ENCODE results near the gene RNF38.
A peak's percentile ranks its signal among the peaks of the same experiment; 100 is the strongest.
"Not testable (repeated sequence)": the region's sequence is repeated elsewhere in the genome, so short reads cannot be mapped to it uniquely, and the experiment has no call there.

The RNF38 gene

DNA sequence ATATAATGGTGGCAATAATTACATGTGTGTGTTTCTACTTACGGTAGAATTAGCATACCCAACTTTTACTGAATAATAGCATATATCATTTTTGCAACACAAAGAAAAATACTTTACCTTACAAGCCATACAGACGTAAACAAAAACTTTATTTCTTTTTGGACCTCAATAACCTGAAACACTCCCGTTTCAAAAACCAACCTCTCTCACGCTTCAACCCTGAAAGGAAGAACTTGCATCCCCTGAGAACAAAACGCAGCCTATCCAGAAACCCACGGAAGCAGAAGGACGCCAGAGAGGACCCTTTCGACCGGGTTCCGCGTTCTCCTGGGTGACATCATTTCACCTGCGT is at the start of gene RNF38:
TSS of gene RNF38 (minus strand) at position 290 of the 352 bp plus-strand sequence. CDS start at position 129, 161 bp downstream.
- FAIRE-seq (peak; percentile 92), DNase-seq (ENCODE audit: extremely low spot score, insufficient read length, low read depth) (no peak)

GRCh38 chr9:36448555-36448954 is 48.5 kb upstream of the RNF38 start:
- not testable (repeated sequence) for DNase-seq (ENCODE audit: extremely low spot score, insufficient read length, low read depth); FAIRE-seq

DNA sequence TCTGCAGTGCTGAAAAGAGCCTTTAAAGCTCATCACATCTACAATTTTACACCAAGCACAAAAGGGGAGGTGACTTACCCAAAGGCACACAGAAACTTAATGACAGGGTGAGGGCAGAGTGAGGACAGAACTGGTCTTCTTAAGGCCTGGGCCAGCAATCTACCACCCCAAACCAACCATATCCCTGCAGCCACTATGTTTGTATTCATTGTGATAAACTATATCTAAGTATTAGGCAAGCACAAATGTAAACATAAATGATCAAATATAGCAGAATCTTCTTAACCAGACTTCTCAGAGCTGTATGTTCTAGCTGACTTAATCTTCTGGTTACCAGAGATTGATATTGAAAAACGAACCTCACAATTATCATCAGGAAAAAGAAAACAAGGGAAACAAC is 47.9 kb upstream of the RNF38 start:
- no peak for FAIRE-seq
- no peak for DNase-seq (ENCODE audit: extremely low spot score, insufficient read length, low read depth)

DNA sequence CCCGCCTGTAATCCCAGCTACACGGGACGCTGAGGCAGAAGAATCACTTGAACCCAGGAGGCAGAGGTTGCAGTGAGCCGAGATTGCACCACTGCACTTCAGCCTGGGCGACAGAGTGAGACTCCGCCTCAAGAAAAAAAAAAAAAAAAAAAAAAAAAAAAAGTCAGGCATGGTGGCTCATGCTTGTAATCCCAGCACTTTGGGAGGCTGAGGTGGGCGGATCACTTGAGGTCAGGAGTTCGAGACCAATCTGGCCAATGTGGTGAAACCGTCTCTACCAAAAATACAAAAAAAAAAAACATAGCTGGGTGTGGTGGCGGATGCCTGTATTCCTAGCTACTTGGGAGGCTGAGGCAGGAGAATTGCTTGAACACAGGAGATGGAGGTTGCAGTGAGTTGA is 46.6 kb upstream of the RNF38 start:
- DNase-seq (ENCODE audit: extremely low spot score, insufficient read length, low read depth); FAIRE-seq: not testable (repeated sequence)

DNA sequence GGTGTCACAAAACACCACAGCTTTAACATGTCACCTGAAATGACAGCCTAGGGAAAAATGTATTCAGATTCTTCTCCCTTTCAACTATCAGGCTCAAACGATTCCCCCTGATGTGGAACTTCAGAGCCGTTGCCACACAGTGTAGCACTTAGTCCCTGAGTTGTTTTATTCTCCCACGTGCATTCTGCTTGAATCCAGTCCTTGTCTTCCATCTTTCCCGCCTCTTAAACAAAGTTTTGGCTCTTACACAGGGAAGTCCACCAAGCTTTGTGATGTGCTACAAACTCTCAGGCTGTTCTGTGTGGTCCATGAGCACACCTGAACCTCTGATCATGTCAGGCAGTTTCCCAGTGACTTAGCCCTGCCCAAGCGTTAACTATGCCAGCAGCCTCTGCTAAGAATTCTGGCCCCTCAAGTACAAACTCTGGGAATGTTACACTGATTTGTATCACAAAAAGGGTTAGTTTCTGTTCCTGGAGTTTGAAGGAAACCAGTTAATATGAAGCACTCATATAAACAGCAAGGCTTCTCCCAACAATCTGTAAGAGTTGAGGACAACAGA is 45.8 kb upstream of the RNF38 start:
- DNase-seq (ENCODE audit: extremely low spot score, insufficient read length, low read depth) (no peak), FAIRE-seq (no peak)

DNA sequence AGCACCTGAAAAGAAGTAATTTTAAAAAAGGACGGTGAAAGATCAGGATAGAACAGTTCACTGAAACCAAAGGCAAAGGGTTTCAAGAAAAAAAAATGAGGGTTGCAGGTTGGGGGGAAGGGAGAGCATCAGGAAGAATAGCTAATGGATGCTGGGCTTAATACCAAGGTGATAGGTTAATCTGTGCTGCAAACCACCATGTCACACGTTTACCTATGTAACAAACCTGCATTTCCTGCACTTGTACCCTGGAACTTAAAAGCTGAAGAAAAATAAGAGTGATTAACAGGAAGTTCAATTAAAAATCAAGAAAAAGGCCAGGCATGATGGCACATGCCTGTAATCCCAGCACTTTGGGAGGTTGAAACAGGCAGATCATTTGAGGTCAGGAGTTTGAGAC is 44.1 kb upstream of the RNF38 start:
- DNase-seq (ENCODE audit: extremely low spot score, insufficient read length, low read depth) (no peak), FAIRE-seq (no peak)

GRCh38 chr9:36443581-36443980 is 43.5 kb upstream of the RNF38 start:
- FAIRE-seq (no peak), DNase-seq (ENCODE audit: extremely low spot score, insufficient read length, low read depth) (no peak)

GRCh38 chr9:36442710-36443109 is 42.6 kb upstream of the RNF38 start:
- DNase-seq (ENCODE audit: extremely low spot score, insufficient read length, low read depth): no peak
- no peak for FAIRE-seq

DNA sequence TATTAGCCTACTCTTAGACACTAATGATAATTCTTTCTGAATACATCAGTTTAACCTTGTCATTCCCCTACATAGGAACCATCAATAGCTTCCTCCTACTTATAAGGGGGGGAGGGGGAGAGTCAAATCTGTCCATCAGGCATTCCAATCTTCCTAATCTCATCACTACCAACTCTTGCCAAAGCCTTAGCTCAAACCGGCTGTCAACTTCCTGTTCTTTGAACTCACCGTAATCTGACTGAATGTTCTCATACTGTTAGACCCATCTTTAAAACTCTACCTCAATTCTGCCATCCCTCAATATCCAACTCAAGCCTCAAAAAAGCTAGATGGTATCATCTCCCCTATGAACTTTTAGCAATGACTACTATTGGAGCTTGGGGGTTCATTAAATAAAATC is 41.9 kb upstream of the RNF38 start:
- FAIRE-seq (peak; percentile 31), DNase-seq (ENCODE audit: extremely low spot score, insufficient read length, low read depth) (no peak)

DNA sequence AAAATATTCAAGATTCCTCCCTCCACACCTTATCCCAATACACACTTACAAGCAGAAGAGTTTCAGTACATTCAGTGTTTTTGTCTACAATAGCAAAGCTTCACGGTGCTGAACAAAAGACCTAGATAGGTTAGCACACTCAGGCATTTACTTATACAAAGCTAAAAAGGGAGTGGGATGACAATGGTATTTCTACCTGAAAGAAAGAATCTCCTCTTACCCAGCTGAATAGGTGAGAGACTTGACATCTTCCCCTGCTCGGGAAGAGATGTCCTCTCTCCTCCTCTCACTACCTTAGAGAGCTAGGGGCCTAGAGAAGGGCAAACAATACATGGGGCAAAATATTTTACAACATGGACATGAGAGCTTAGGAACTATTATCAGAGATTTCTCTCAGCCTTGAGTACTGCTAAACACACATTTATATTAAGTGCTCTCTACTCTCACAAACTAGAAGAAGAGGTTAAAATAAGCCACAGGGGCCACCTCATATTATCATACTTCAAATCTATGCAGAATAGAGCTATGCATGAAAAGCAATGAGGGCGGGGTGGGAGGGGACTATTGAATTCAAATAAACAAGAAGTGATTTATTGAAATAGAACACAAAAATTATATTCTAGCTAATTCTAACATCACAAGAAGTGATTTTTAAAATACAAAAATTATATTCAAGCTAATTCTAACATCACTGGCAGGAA is 38.6 kb upstream of the RNF38 start:
- FAIRE-seq: no peak
- DNase-seq (ENCODE audit: extremely low spot score, insufficient read length, low read depth): no peak

DNA sequence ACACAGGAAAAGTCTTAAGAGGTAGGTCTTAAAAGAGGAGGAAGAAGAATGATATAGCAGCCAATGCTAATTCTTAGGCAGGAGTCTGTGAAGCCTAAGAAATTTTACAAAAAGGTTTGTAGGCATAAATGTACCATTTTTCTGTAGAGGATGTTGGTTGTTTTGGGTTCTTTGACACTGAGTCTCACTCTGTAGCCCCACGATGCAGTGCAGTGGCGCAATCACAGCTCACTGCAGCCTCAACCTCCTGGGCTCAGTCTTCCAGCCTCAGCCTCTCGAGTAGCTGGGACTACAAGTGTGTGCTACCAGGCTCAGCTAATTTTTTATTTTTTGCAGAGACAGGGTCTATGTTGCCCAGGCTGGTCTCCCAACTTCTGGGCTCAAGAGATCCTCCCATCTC is 37.7 kb upstream of the RNF38 start:
- DNase-seq (ENCODE audit: extremely low spot score, insufficient read length, low read depth) (no peak), FAIRE-seq (no peak)

GRCh38 chr9:36436909-36437308 is 36.8 kb upstream of the RNF38 start:
- FAIRE-seq (no peak), DNase-seq (ENCODE audit: extremely low spot score, insufficient read length, low read depth) (no peak)

DNA sequence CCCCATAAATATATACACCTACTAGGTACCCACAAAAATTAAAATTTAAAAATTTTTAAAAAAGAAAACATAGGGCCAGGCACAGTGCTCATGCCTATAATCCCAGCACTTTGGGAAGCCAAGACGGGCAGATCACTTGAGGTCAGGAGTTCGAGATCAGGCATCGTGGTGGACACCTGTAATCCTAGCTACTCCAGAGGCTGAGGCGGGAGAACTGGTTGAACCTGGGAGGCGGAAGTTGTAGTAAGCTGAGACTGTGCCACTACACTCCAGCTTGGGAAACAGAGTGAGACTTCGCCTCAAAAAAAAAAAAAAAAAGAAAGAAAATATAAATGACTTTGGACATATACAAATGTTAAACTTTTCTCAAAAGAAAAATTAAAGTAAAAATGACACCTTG is 33.3 kb upstream of the RNF38 start:
- DNase-seq (ENCODE audit: extremely low spot score, insufficient read length, low read depth): no peak
- FAIRE-seq: no peak

- FAIRE-seq (no peak), DNase-seq (ENCODE audit: extremely low spot score, insufficient read length, low read depth) (no peak)
These were observed 31.0 kb upstream of the RNF38 start for GRCh38 chr9:36431078-36431477.

- DNase-seq (ENCODE audit: extremely low spot score, insufficient read length, low read depth): no peak
- no peak for FAIRE-seq
These were observed 26.9 kb upstream of the RNF38 start for GRCh38 chr9:36426945-36427344.

GRCh38 chr9:36426348-36426747 is 26.3 kb upstream of the RNF38 start:
- FAIRE-seq (no peak), DNase-seq (ENCODE audit: extremely low spot score, insufficient read length, low read depth) (no peak)

DNA sequence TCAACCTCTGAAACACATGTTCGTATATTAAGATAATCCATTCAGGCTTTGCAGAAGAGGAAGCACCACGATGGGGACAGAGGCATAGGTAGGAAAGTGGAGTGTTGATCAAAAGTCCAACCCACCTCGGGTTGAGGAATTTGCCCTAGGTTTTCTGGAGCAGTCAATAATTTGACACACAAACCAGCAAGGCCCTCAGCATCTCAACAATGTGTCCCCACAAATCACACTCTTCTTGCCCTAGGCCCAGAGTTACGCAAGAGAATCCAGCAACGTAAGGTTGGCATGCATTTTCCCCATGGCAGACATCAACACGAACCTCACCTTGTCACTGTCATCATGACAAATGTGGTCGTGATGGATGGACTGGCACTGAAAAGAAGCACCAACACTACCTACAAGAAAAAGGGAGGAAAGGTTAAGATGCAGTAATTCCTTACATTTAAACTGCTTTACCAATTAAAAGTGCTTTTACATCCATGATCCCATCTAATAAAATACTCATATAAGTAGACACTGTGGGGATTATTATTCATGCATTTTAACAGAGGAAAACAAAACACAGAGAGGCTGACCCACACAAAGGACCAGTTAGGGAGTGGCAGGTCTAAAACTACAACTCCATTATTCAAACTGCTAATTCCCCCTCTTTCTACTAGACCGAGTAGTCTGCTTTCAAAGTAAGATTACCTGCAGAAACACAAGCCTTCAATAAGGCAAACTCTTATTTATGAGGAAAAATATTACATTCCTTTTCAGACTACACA is 24.4 kb upstream of the RNF38 start:
- DNase-seq (ENCODE audit: extremely low spot score, insufficient read length, low read depth) (no peak), FAIRE-seq (no peak)

DNA sequence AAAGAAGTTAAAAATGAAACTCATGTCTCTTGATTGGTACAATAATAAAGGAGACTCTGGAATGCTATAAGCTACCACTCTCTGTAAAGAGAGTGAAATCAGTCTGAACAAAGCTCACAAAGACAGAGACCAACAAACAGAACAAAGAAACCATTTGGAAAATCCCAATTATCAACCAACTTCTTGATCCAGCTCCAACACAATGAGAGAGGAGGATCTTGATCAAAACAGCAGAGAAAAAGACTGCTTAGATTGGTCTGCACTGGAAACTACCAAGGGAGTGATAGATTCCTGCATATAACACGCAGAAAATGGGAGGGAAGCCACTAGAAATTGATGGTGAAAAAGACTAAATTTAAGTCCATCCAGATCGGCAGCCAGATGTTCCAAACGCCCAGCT is 23.1 kb upstream of the RNF38 start:
- FAIRE-seq (no peak), DNase-seq (ENCODE audit: extremely low spot score, insufficient read length, low read depth) (no peak)

DNA sequence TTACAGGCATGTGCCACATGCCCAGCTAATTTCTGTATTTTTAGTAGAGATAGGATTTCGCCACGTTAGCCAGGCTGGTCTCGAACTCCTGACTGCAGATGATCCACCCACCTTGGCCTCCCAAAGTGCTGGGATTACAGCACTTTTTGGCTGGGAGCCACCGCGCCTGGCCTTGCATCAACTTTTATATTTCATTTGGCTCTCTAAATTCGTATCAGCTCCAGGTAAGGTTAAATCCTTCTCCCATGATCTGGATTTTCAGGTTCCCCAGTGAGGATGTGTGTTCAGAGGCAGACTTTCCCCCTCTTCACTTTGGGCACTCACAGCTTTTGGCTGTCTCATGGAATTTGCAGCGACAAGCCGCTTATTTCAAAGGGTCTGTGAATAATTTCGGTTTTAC is 16.8 kb upstream of the RNF38 start:
- no peak for FAIRE-seq
- DNase-seq (ENCODE audit: extremely low spot score, insufficient read length, low read depth): no peak

GRCh38 chr9:36415822-36416525 is 15.9 kb upstream of the RNF38 start:
- FAIRE-seq (no peak), DNase-seq (ENCODE audit: extremely low spot score, insufficient read length, low read depth) (no peak)

DNA sequence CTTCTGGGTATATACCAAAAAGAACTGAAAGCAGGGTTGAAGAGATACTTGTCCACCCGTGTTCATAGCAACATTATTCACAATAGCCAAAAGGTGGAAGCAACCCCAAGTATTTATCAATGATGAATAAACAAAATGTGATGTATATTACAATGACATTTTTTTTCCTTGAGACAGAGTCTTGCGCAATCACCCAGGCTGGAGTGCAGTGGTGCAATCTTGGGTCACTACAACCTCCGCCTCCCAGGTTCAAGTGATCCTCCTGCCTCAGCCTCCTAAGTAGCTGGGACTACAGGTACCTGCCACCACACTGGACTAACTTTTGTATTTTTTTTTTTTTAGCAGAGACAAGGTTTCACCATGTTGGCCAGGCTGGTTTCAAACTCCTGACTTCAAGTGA is 11.3 kb upstream of the RNF38 start:
- not testable (repeated sequence) for DNase-seq (ENCODE audit: extremely low spot score, insufficient read length, low read depth)
- peak; percentile 12 for FAIRE-seq

Measured in GM18507 (cell line).